NOMO-1 treated with DMSO at 0.1 percent for 48 hours (cell line): ENCODE measurements around the gene KCNJ14.
A peak's percentile ranks its signal among the peaks of the same experiment; 100 is the strongest.

Experiments
- DNase-seq: peaks from one replicate; lab custom pipeline; 2025; ENCODE audit not compliant: unreplicated experiment; lab: John Stamatoyannopoulos, UW

Gene KCNJ14

GRCh38 chr19:48502350-48503018, 47.1 kb downstream of the KCNJ14 start:
- no peak for DNase-seq

GRCh38 chr19:48506138-48506733, 50.9 kb downstream of the KCNJ14 start:
- DNase-seq: peak; percentile 81

GRCh38 chr19:48507911-48508439, 52.6 kb downstream of the KCNJ14 start:
- DNase-seq: no peak

GRCh38 chr19:48508729-48509411, 53.5 kb downstream of the KCNJ14 start:
- DNase-seq: no peak

GRCh38 chr19:48509467-48510194, 54.3 kb downstream of the KCNJ14 start:
- DNase-seq: no peak

GRCh38 chr19:48510421-48511268, 55.3 kb downstream of the KCNJ14 start:
- DNase-seq: no peak

GRCh38 chr19:48511321-48511731, 56.0 kb downstream of the KCNJ14 start:
- no peak for DNase-seq

GRCh38 chr19:48511800-48512503, 56.6 kb downstream of the KCNJ14 start, which contains the start of gene LMTK3:
Gene LMTK3 (minus strand): TSS chr19:48511835. CDS start chr19:48511576, 259 bp downstream.
- no peak for DNase-seq

GRCh38 chr19:48512504-48513288, 57.3 kb downstream of the KCNJ14 start:
- DNase-seq: no peak

GRCh38 chr19:48513289-48514122, 58.1 kb downstream of the KCNJ14 start:
- DNase-seq: peak; percentile 81

- no peak for DNase-seq
Measured at GRCh38 chr19:48514123-48514458, 58.7 kb downstream of the KCNJ14 start.

- DNase-seq: no peak
Measured at GRCh38 chr19:48516536-48516935, 61.2 kb downstream of the KCNJ14 start.
